HG02840 (cell line): ENCODE data around the gene CETP.

Source experiments
- ATAC-seq: cut with Tn5 transposase; IDR thresholded peaks from one replicate; pipeline ENCODE4 v1.9.1; 2021; ENCODE audit warnings: mild to moderate bottlenecking, moderate library complexity, moderate number of reproducible peaks; ENCODE audit not compliant: unreplicated experiment, low FRiP score

Gene CETP

DNA sequence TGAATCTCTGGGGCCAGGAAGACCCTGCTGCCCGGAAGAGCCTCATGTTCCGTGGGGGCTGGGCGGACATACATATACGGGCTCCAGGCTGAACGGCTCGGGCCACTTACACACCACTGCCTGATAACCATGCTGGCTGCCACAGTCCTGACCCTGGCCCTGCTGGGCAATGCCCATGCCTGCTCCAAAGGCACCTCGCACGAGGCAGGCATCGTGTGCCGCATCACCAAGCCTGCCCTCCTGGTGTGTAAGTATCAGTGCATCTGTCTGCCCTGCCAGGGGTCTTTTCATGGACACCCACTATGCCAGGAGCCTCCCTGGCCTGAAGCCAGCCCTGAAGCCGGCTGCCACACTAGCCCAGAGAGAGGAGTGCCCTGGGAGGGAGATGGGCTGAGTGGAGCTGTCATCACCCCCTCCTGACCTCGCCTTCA is at the start of gene CETP:
Gene CETP, plus strand, starts transcription at position 100 of the 431 bp plus-strand sequence. Its CDS starts 30 bp downstream, at position 130.
- no peak for ATAC-seq

- ATAC-seq = no peak
Observed at GRCh38 chr16:56912746-56913708, 48.7 kb upstream of the CETP start.

DNA sequence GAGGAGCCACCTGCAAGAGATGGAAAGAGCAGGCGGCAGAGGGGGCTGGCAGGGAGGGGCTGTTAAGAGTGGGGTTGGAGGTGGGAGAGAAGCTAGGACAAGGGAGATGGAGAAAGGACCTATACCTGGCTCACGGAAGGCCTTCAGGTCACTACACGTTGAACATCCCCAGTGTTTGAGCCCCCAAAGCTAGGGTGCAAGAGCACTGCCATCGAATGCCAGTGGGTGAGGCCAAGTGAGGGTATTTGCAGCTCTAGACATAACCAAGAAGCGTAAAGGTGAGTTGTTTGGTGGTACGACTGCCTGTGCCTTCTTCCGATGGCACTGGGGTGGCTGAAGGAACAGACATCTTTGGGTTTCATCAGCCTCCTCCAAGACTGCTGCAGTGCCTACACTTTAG is 46.9 kb upstream of the CETP start:
- ATAC-seq = no peak

GRCh38 chr16:56915336-56916119 is 46.2 kb upstream of the CETP start:
- no peak for ATAC-seq

DNA sequence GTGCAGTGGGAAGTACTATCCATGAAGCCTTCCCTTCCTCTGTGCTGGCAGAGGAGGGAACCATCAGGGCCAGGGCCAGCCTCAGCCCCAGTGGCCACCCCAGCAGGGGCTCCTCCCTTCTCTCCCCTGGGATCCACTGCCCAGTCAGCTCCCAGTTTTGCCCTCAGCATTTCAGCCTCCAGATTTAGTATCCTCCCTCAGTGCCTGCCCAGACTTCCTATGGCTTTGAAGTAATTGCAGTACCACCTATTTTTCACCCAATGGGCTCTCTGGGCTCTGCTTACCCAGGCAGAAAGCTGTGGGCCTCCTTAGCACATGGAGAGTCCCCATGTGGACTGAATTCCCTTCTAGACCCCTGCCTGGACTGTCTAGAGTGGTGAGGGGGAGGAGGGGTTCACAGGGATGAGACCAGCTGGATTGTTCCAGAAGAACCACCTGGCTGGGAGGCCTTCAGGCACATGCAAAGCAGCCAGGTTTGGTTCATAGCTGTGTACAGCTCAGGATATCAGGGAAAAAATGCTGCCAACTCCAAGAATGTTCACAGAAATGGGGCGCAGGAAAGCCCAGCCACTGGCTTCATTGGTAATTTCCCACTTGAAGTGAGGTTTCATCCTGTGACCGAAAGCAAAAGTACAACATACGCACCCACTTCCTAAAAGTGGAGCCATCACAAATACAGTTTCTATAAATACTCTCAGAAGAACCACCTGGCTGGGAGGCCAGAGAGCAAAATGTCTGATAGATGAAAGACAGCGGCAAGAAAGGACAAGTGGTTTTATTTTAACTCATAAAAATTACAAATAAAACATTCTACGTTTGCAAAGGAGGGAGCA is 45.0 kb upstream of the CETP start:
- peak; percentile 61 for ATAC-seq

GRCh38 chr16:56918467-56919012 is 43.2 kb upstream of the CETP start:
- no peak for ATAC-seq

GRCh38 chr16:56919099-56919800 is 42.5 kb upstream of the CETP start:
- ATAC-seq = no peak

DNA sequence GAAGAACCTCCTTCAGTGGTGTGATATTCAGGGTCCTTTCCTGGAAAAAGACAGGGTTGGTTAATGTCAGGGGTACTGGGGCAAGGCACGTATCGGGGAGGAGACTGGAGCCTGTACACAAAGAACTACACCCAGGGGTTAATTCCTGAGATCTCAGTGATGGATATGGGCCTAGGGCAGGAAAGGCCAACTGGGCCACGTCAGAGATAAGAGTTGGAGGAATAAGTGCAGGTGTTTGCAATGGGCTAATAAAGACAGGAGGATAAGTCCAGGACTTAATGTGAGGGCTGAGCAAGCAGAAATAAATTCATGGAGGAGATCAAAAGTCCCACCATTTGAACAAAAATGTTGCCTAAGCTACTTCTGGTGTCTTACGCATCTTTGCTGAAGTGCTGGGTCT is 40.2 kb upstream of the CETP start:
- no peak for ATAC-seq

DNA sequence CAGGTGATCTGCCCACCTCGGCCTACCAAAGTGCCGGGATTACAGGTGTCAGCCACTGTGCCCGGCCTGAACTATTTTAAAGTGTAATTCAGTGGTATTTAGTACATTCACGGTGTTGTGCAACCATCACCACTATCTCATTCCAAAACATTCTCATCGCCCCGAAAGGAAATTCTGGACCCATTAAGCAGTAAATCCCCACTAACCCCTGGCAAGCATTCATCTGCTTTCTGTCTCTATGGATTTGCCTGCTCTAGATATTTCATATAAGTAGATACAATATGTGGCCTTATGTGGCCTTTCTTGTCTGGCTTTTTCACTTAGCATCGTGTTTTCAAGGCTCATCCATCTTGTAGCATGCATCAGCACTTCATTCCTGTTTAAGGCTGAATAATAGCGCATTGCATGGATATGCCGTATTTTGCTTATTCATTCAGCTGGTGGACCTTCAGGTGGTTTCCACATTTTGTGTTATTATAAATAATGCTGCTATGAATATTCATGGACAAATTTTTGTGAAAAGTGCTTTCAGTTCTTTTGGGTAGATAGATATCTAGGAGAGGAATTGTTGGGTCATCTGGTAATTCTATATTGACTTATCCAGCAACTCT is 38.2 kb upstream of the CETP start:
- no peak for ATAC-seq

- no peak for ATAC-seq
Observed at GRCh38 chr16:56927471-56927870, 34.3 kb upstream of the CETP start.

- ATAC-seq = no peak
Observed at GRCh38 chr16:56929639-56930038, 32.1 kb upstream of the CETP start.

- no peak for ATAC-seq
Observed at GRCh38 chr16:56930486-56931270, 31.1 kb upstream of the CETP start.

- peak; percentile 47 for ATAC-seq
Observed at GRCh38 chr16:56931271-56931891, 30.4 kb upstream of the CETP start.

DNA sequence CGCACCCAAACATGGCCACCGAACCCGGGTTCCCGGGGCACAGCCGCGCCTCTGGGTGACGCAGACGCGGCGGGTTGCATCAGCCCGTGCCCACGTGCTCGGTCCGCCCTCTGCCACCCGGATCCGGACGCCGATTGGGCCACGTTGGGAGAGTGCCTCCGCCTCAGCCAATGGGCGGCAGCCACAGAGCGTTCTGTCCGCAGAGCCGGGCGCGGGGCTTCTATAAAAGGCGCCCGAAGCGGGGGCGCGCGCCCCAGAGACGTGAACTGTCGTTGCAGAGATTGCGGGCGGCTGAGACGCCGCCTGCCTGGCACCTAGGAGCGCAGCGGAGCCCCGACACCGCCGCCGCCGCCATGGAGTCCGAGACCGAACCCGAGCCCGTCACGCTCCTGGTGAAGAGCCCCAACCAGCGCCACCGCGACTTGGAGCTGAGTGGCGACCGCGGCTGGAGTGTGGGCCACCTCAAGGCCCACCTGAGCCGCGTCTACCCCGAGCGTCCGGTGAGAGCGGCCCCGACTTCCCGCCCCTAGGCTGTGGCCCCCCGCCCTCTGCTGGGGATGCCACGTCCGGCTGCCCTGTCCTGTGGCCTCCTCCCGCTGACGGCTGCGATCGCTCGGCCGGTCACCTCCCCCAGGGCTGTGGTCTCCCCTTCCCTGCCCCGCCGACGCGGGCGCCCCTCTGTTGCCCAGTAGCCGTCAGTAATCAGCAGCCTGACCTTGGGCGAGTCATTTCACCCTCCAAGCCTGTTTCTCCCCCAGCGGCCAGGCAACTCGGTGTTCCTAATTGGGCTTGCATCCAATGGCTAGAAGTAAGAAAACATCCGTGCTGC is 29.6 kb upstream of the CETP start, which contains the start of gene HERPUD1:
Gene HERPUD1, plus strand, starts transcription at position 251 of the 829 bp plus-strand sequence. Its CDS starts 103 bp downstream, at position 354.
- peak; percentile 92 for ATAC-seq

DNA sequence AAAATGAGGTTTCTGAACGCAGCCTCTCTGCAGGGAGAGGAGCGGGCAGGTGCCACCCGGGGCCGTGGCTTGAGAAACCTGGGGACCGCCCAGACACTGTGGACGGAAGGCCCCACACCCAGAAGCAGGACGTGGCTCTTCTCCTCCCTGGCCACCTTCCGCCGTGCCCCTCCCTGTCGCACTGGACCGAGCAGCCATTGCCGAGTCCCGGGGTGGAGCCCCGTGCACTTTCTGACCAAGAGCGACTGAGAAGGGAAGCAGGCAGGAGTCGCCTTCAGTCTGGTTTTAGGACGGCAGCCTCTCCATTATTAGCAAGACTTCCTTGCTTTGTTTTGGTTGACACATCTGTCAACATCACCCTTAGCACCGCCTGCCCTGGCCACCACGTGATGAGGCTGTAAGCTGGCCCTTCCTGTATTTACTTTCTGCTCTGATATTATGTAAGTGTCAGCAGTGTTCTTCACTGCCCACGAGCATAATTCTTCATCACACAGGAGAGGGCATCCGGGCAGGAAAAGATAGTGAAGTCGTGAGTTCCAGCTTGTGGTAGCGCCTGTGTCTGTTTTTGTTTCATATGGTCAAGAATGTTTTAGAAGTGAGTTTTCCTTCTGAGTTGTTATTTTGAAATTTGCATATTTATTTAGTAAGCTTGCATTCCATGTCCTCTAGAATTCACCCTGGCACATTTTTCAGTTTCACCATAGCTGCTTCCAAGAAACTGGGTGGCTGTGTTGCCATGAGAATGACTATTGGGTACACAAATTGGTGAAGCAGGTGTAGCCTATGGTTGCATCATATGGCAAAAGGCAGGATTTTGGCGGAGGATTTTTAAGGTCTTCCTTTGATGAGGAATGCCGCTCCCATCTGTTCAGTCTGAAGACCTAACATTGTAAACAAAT is 28.8 kb upstream of the CETP start:
- ATAC-seq = no peak
